Hematopoietic multipotent progenitor cell treated with erythropoietin and hydrocortisone succinate and interleukin-3 and kit ligand, for 8 days (in vitro differentiated cells): ENCODE data around the gene WDR59.
"Not testable (repeated sequence)": the region's sequence is repeated elsewhere in the genome, so short reads cannot be mapped to it uniquely, and the experiment has no call there.

Source experiments
- DNase-seq: peaks from one replicate; pipeline ENCODE4 v3.0.0-alpha.2; 2015

WDR59 gene

GRCh38 chr16:74954763-74955162 lies 30.2 kb downstream of the WDR59 start:
- DNase-seq: no peak

GRCh38 chr16:74951681-74952080 lies 33.2 kb downstream of the WDR59 start:
- no peak for DNase-seq

- no peak for DNase-seq
Observed at GRCh38 chr16:74951206-74951605, 33.7 kb downstream of the WDR59 start.

- no peak for DNase-seq
Observed at GRCh38 chr16:74950511-74950910, 34.4 kb downstream of the WDR59 start.

- no peak for DNase-seq
Observed at GRCh38 chr16:74949309-74949708, 35.6 kb downstream of the WDR59 start.

GRCh38 chr16:74944466-74944865 lies 40.5 kb downstream of the WDR59 start:
- peak; percentile 20 for DNase-seq

GRCh38 chr16:74942977-74943918 lies 41.7 kb downstream of the WDR59 start:
- DNase-seq: peak; percentile 95

- DNase-seq: peak; percentile 74
Observed at GRCh38 chr16:74942566-74942965, 42.4 kb downstream of the WDR59 start.

GRCh38 chr16:74939688-74940087 lies 45.2 kb downstream of the WDR59 start:
- no peak for DNase-seq

GRCh38 chr16:74936902-74937560 lies 47.9 kb downstream of the WDR59 start:
- peak; percentile 40 for DNase-seq

GRCh38 chr16:74931445-74931844 lies 53.5 kb downstream of the WDR59 start:
- DNase-seq: no peak

- no peak for DNase-seq
Observed at GRCh38 chr16:74929636-74930035, 55.3 kb downstream of the WDR59 start.

- no peak for DNase-seq
Observed at GRCh38 chr16:74926805-74927204, 58.1 kb downstream of the WDR59 start.

GRCh38 chr16:74923766-74924460 lies 61.0 kb downstream of the WDR59 start:
- peak; percentile 73 for DNase-seq

- DNase-seq: no peak
Observed at GRCh38 chr16:74922150-74923138, 62.5 kb downstream of the WDR59 start.

- no peak for DNase-seq
Observed at GRCh38 chr16:74921051-74921450, 63.9 kb downstream of the WDR59 start.

GRCh38 chr16:74909665-74910064 lies 75.3 kb downstream of the WDR59 start:
- no peak for DNase-seq

- not testable (repeated sequence) for DNase-seq
Observed at GRCh38 chr16:74908759-74909158, 76.2 kb downstream of the WDR59 start.

- DNase-seq: peak; percentile 34
Observed at GRCh38 chr16:74903901-74904678, 80.8 kb downstream of the WDR59 start.

- peak; percentile 91 for DNase-seq
Observed at GRCh38 chr16:74903120-74903519, 81.8 kb downstream of the WDR59 start.

GRCh38 chr16:74902161-74902560 lies 82.8 kb downstream of the WDR59 start:
- no peak for DNase-seq
